Thoracic aorta (tissue), 2 donors: ENCODE results near the gene POGLUT2. TPM values are rescaled to one million over a fixed set of nuclear protein-coding genes. Genes with fewer than 3 reads are reported as not detected.

Experiments
- ATAC-seq: fragments of 150-250 bp; one replicate; pipeline ENCODE4 v1.8.0; 2017; ENCODE audit warnings: low read depth; ENCODE audit not compliant: insufficient number of reproducible peaks, low FRiP score
- DNase-seq: peaks from one replicate; pipeline ENCODE4 v3.0.0-alpha.2; 2020; ENCODE audit warnings: low spot score
- H3K27ac ChIP-seq, 2 donors: fragments of 200-600 bp; sonication (generic); 1 replicate in 1 of 2; 2 replicates in 1 of 2; pipeline ENCODE4 v1.5.1; 2016; ENCODE audit warnings: mild to moderate bottlenecking in 2 of 2, moderate library complexity in 2 of 2
- H3K27me3 ChIP-seq: fragments of 200-600 bp; sonication (generic); replicated peaks from 2 replicates; pipeline ENCODE4 v1.6.0; 2016; ENCODE audit warnings: mild to moderate bottlenecking; ENCODE audit not compliant: insufficient read depth
- H3K36me3 ChIP-seq: fragments of 200-600 bp; sonication (generic); one replicate; pipeline ENCODE4 v1.5.1; 2016
- H3K4me1 ChIP-seq, 2 donors: fragments of 200-600 bp; sonication (generic); 1 replicate in 1 of 2; 2 replicates in 1 of 2; pipeline versions ENCODE4 v1.5.1 to v1.6.0; 2016; ENCODE audit warnings: low read depth in 2 of 2, mild to moderate bottlenecking in 1 of 2; ENCODE audit not compliant: control insufficient read depth in 1 of 2
- H3K4me3 ChIP-seq: fragments of 200-600 bp; sonication (generic); 2 replicates; pipeline ENCODE4 v1.5.1; 2016; ENCODE audit warnings: mild to moderate bottlenecking
- H3K9me3 ChIP-seq: fragments of 200-600 bp; sonication (generic); 2 replicates; pipeline ENCODE4 v1.5.1; 2016
- total RNA-seq, 2 donors: library from RNA; depleted of rRNA; stranded (reverse); fragments of >200 nt; gene quantifications; one replicate each; pipeline versions ENCODE4 v1.1.0 to v1.2.3, GENCODE V29; 2016
- TF ChIP-seq, protein P1 (sequence below): fragments of 200-600 bp; sonication (generic); IDR thresholded peaks from one replicate; pipeline ENCODE4 v1.5.1; 2019; ENCODE audit warnings: antibody characterized with exemption

Gene POGLUT2
- total RNA-seq, 2 donors from 2014 or later: 7.3 to 11.9 TPM

DNA sequence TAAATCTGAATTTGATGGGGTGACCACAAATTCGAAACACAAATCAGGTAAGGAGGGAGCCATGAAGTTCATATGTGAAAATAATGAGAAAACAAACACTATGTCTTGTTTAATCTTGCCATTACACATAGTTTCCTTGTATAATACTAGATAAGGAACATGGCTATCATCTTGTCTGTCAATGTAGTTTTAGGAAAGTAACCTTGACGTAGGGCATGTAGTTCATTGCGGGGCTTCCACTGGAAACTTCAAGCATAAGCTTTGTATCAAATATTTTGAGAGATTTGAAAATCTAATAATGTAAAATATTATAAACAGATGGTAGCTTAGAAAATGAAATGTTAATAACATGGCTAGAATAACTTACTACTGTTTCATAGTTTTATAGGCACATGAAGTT lies 8.9 kb upstream of the POGLUT2 start:
- no peak overlapping the region for H3K4me3 ChIP-seq
- H3K4me1 ChIP-seq: peaks cover 0 to 3% of the 10 kb centered on the region in 2 donors
- ATAC-seq (no peak), DNase-seq (no peak)
- TF ChIP-seq, protein P1, sequence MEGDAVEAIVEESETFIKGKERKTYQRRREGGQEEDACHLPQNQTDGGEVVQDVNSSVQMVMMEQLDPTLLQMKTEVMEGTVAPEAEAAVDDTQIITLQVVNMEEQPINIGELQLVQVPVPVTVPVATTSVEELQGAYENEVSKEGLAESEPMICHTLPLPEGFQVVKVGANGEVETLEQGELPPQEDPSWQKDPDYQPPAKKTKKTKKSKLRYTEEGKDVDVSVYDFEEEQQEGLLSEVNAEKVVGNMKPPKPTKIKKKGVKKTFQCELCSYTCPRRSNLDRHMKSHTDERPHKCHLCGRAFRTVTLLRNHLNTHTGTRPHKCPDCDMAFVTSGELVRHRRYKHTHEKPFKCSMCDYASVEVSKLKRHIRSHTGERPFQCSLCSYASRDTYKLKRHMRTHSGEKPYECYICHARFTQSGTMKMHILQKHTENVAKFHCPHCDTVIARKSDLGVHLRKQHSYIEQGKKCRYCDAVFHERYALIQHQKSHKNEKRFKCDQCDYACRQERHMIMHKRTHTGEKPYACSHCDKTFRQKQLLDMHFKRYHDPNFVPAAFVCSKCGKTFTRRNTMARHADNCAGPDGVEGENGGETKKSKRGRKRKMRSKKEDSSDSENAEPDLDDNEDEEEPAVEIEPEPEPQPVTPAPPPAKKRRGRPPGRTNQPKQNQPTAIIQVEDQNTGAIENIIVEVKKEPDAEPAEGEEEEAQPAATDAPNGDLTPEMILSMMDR: no peak
- peaks cover 3% of the 10 kb centered on the region for H3K9me3 ChIP-seq
- no peaks in the 10 kb centered on the region for H3K36me3 ChIP-seq
- no peak overlapping the region for H3K27ac ChIP-seq
- no peaks in the 10 kb centered on the region for H3K27me3 ChIP-seq

DNA sequence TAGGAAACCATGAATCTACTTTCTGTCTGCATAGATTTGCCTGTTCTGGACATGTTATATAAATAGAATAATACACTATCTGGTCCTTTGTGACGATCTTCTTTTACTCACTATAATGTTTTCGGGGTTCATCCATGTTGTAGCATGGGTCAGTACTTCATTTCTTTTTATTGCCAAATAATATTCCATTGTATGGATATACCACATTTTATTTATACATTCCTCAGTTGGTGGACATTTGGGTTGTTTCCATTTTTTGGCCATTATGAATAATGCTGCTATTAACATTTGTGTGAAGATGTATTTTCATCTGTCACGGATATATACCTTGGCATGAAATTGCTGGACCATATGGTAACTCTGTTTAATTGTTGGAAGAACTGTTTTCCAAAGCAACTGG lies 6.9 kb upstream of the POGLUT2 start:
- Histone ChIP-seq H3K4me1 (peaks cover 3 to 17% of the 10 kb centered on the region in 2 donors), H3K27ac (no peak overlapping the region), H3K36me3 (no peaks in the 10 kb centered on the region), H3K4me3 (no peak overlapping the region), H3K9me3 (no peaks in the 10 kb centered on the region), H3K27me3 (no peaks in the 10 kb centered on the region)
- DNase-seq: no peak
- no peak for ATAC-seq
- TF ChIP-seq, protein P1: no peak

DNA sequence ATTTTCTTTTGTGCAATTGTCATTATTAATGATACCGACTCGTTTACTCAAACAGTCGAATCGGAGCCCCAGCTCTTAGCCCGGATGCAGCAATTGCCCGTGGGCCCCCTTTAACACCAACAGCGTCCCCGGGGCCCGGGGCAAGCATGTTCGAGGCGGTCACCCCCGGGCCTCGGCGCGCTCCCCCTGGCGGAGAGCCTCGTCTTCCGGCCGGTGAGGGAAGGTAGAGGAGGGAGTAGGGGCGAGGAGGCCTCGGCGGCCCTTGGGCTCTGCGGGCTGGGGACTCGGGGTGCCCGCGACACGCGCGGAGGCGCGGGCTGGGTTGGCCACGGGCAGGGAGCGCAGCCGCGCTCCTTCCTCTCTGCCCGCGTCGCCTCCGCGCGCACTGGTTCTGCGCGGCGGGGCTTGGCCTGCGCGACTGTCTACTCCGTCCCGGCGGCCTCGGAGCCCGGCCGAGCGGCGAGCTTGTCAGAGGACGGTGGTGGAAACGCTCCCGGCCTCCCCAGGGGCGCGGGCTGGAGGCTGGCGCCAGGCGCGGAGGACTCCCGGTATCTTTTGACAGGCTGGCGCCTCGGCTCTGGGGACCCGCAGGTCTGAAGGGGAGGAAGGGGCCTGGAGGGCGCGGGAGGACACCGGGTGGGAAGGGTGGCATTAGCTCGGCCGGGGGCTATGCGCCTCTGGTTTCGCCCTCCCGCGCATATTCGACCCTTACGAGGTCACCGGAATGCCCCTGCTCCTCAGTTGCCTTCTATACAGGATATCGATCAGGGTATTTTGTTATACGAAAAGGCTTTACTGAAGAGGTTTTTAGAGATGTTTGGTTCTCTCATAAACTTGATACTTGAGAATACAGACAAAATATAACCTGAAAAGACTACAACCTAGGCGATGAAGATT lies 1.6 kb upstream of the POGLUT2 start:
- peak overlapping the region; percentile 71 to 80 for H3K27ac ChIP-seq
- H3K4me3 ChIP-seq: peak overlapping the region; percentile 84
- H3K4me1 ChIP-seq: peaks cover 3 to 20% of the 10 kb centered on the region in 2 donors
- TF ChIP-seq, protein P1: peak; percentile 65
- DNase-seq (no peak), ATAC-seq (peak; percentile 81)
- H3K9me3 ChIP-seq: no peaks in the 10 kb centered on the region
- H3K36me3 ChIP-seq: no peaks in the 10 kb centered on the region
- no peaks in the 10 kb centered on the region for H3K27me3 ChIP-seq

DNA sequence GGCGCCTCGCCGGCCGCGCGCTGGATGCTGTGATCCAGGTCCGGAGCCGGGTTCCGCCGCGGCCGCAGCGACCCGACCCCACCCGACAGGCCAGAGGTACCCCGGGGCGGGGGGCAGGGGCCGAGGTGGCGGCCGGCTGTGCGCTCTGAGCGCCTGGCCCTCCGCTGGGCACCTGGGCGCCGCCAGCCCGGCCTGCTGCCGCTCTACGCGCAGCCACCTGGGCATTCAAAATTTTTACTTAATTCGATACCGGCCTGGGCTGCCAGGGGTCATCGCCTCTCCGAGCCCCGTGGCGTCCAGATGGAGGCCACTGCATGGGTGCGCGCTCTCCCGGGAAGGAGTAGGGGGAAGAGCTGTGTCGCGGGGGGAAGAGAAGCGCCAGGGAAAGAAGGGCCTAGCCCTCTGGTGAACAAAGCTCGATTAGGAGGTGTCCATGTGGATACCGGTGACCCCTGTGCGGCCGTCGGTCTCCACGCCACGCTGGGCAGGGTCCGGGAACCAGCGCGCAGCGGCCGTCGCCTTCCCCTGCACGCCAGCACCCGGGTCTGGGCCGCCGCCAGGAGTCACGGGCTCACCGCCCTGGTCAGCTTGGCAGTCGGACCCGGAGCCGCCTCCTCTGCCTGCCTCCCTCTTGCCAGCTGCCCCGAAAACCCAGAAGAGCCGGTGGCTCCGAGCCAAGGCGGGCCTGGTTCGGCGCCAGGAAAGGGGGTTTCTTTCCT lies 809 bp upstream of the POGLUT2 start:
- no peak for DNase-seq
- Histone ChIP-seq H3K27ac (peak overlapping the region; percentile 71 to 80), H3K4me1 (peaks cover 3 to 20% of the 10 kb centered on the region in 2 donors)

More for the DNA sequence above, 809 bp upstream of the POGLUT2 start:
- H3K27me3 ChIP-seq: no peaks in the 10 kb centered on the region
- no peaks in the 10 kb centered on the region for H3K9me3 ChIP-seq
- TF ChIP-seq, protein P1: no peak
- peak overlapping the region; percentile 84 for H3K4me3 ChIP-seq
- H3K36me3 ChIP-seq: no peaks in the 10 kb centered on the region
- no peak for ATAC-seq
